ENCODE measurements around the gene NSMCE3. TPM values are rescaled to one million over a fixed set of nuclear protein-coding genes. Genes with fewer than 3 reads are reported as not detected.

Gene NSMCE3
- total and polyA plus RNA-seq, 9 of the 15 experiments (the other 6 are each of a cell fraction or from before 2014, with no cell fraction given) = 0.92 to 8.4 (median 5.4) TPM

DNA sequence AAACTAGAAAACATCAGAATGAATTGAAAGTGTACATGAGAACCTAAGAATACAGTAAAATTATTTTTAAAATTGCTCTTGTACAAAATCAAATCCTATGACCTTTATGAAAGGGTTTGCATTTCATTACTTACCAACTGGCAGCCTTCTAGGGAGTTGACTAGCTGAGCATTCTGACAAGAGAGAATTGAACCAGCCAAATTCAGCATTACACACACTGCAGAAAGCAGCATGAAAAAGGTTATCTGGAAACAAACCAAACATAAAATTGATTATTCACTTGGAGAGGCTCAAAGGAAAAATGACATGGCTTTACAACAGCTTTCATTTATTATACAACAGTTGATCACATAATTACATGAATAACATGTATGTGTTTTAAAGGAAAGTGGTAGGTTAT is 17.4 kb downstream of the NSMCE3 start:
- CTCF ChIA-PET (ENCODE audit: low intra/inter-chr PET ratio) = no interaction called here
- TF ChIP-seq TCF3 (CRISPR knock-in tag; IDR thresholded peaks at IDR 0.05) = no peak
- TF ChIP-seq, protein P1, sequence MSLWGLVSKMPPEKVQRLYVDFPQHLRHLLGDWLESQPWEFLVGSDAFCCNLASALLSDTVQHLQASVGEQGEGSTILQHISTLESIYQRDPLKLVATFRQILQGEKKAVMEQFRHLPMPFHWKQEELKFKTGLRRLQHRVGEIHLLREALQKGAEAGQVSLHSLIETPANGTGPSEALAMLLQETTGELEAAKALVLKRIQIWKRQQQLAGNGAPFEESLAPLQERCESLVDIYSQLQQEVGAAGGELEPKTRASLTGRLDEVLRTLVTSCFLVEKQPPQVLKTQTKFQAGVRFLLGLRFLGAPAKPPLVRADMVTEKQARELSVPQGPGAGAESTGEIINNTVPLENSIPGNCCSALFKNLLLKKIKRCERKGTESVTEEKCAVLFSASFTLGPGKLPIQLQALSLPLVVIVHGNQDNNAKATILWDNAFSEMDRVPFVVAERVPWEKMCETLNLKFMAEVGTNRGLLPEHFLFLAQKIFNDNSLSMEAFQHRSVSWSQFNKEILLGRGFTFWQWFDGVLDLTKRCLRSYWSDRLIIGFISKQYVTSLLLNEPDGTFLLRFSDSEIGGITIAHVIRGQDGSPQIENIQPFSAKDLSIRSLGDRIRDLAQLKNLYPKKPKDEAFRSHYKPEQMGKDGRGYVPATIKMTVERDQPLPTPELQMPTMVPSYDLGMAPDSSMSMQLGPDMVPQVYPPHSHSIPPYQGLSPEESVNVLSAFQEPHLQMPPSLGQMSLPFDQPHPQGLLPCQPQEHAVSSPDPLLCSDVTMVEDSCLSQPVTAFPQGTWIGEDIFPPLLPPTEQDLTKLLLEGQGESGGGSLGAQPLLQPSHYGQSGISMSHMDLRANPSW (CRISPR knock-in tag; IDR thresholded peaks at IDR 0.05) = no peak
- TF ChIP-seq ILK (tag; IDR thresholded peaks at IDR 0.05; ENCODE audit: borderline replicate concordance, low read depth) = no peak
- no peak for TF ChIP-seq KDM4B (IDR thresholded peaks at IDR 0.05; ENCODE audit: borderline replicate concordance in 2 of 2, low read depth in 1 of 2)
- TF ChIP-seq ATF1 (CRISPR knock-in tag; IDR thresholded peaks at IDR 0.05) = no peak
- no peak for TF ChIP-seq ATF1 (tag; IDR thresholded peaks at IDR 0.05)
- no peak for TF ChIP-seq TAL1 (IDR thresholded peaks at IDR 0.05)
- TF ChIP-seq, protein P2, sequence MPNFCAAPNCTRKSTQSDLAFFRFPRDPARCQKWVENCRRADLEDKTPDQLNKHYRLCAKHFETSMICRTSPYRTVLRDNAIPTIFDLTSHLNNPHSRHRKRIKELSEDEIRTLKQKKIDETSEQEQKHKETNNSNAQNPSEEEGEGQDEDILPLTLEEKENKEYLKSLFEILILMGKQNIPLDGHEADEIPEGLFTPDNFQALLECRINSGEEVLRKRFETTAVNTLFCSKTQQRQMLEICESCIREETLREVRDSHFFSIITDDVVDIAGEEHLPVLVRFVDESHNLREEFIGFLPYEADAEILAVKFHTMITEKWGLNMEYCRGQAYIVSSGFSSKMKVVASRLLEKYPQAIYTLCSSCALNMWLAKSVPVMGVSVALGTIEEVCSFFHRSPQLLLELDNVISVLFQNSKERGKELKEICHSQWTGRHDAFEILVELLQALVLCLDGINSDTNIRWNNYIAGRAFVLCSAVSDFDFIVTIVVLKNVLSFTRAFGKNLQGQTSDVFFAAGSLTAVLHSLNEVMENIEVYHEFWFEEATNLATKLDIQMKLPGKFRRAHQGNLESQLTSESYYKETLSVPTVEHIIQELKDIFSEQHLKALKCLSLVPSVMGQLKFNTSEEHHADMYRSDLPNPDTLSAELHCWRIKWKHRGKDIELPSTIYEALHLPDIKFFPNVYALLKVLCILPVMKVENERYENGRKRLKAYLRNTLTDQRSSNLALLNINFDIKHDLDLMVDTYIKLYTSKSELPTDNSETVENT (CRISPR knock-in tag; IDR thresholded peaks at IDR 0.05) = no peak
- TF ChIP-seq, protein P3, sequence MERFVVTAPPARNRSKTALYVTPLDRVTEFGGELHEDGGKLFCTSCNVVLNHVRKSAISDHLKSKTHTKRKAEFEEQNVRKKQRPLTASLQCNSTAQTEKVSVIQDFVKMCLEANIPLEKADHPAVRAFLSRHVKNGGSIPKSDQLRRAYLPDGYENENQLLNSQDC (CRISPR knock-in tag; IDR thresholded peaks at IDR 0.05) = no peak
- TF ChIP-seq FOXJ2 (tag; IDR thresholded peaks at IDR 0.05) = no peak
- no peak for TF ChIP-seq CEBPB (tag; IDR thresholded peaks at IDR 0.05)
- TF ChIP-seq ZNF79 (CRISPR knock-in tag; IDR thresholded peaks at IDR 0.05; ENCODE audit: low read depth) = no peak
- no peak for TF ChIP-seq NCOA1 (IDR thresholded peaks at IDR 0.05; ENCODE audit: low read depth)

More for the DNA sequence above, 17.4 kb downstream of the NSMCE3 start:
- in situ Hi-C loops (cut with MboI) (no loop called here), intact Hi-C loops (cut with micrococcal nuclease) (no loop called here)
- BruUV-seq (replicated peaks) = no TSS peak
- no peaks in the 10 kb centered on the region for H3K9me3 ChIP-seq (replicated peaks; ENCODE audit: control insufficient read depth, insufficient read depth, low read depth, low read length)
- no peaks in the 10 kb centered on the region for H3K9me1 ChIP-seq (ENCODE audit: control insufficient read depth, insufficient read depth, low read length)
- H3K4me1 ChIP-seq (replicated peaks in 1 of 2; ENCODE audit: control insufficient read depth in 2 of 2, insufficient read depth in 2 of 2, low read length in 2 of 2) = no peaks in the 10 kb centered on the region
- DNase-seq (ENCODE audit: extremely low read depth in 1 of 4, low spot score in 3 of 4) = no peak
- no peak for FAIRE-seq
- H3K9ac ChIP-seq (ENCODE audit: insufficient read depth in 1 of 2, low read depth in 2 of 2, low read length in 2 of 2) = no peak overlapping the region
- no peak overlapping the region for H3K4me2 ChIP-seq (ENCODE audit: insufficient read depth, low read length)
- H2AFZ ChIP-seq (ENCODE audit: low read depth, low read length) = no peak overlapping the region
- H3K4me3 ChIP-seq = no peak overlapping the region
- H3K36me3 ChIP-seq (ENCODE audit: control insufficient read depth, insufficient read depth, low read length) = no peaks in the 10 kb centered on the region
- H4K20me1 ChIP-seq (replicated peaks; ENCODE audit: control insufficient read depth, insufficient read depth, low read length) = no peaks in the 10 kb centered on the region
- ATAC-seq = no peak
- no peak overlapping the region for H3K27ac ChIP-seq (ENCODE audit: extremely low read depth, low read depth, low read length)
- POLR2A ChIA-PET = interaction anchor here (0.6 kb wide), 1 partner anchor 16 kb away, joined by 3 read pairs; no protein-coding TSS in a partner anchor
- H3K27me3 ChIP-seq (ENCODE audit: control insufficient read depth in 2 of 2, insufficient read depth in 2 of 2, low read length in 2 of 2) = peaks cover 0 to 2% of the 10 kb centered on the region in 2 experiments; a peak in 3 of 5 replicates
- H3K79me2 ChIP-seq (ENCODE audit: control insufficient read depth, insufficient read depth, low read length) = no peaks in the 10 kb centered on the region

All from K562 (cell line).